HTR-8/SVneo (cell line): ENCODE data around the gene CASD1.
A peak's percentile ranks its signal among the peaks of the same experiment; 100 is the strongest.

Experiments
- DNase-seq: peaks from one replicate; pipeline ENCODE4 v3.0.0; 2011; ENCODE audit warnings: low spot score, mixed read lengths; ENCODE audit not compliant: insufficient read length
- FAIRE-seq: peaks from 2 replicates; lab custom pipeline; 2011; peaks lifted over from hg19 to GRCh38; lab: Jason Lieb, UNC

CASD1 gene

GRCh38 chr7:94577357-94577756 lies 67.7 kb downstream of the CASD1 start:
- FAIRE-seq, result no peak
- DNase-seq, result no peak

- no peak for DNase-seq
- FAIRE-seq, result no peak
Measured at GRCh38 chr7:94578614-94579013, 69.0 kb downstream of the CASD1 start.

- no peak for DNase-seq
- FAIRE-seq, result no peak
Measured at GRCh38 chr7:94579470-94579869, 69.9 kb downstream of the CASD1 start.

GRCh38 chr7:94580601-94581000 lies 71.0 kb downstream of the CASD1 start:
- FAIRE-seq, result no peak
- DNase-seq, result peak; percentile 1

- DNase-seq (no peak), FAIRE-seq (no peak)
Measured at GRCh38 chr7:94584113-94584512, 74.5 kb downstream of the CASD1 start.

GRCh38 chr7:94588075-94588474 lies 78.5 kb downstream of the CASD1 start:
- FAIRE-seq (no peak), DNase-seq (no peak)

GRCh38 chr7:94590526-94591162 lies 81.0 kb downstream of the CASD1 start:
- FAIRE-seq (no peak), DNase-seq (no peak)

- no peak for FAIRE-seq
- no peak for DNase-seq
Measured at GRCh38 chr7:94591176-94591575, 81.6 kb downstream of the CASD1 start.

- no peak for FAIRE-seq
Measured at GRCh38 chr7:94594882-94595281, 85.3 kb downstream of the CASD1 start.

GRCh38 chr7:94595717-94596116 lies 86.1 kb downstream of the CASD1 start:
- DNase-seq (no peak), FAIRE-seq (no peak)

More at GRCh38 chr7:94594882-94595281, 85.3 kb downstream of the CASD1 start:
- no peak for DNase-seq

- DNase-seq (no peak), FAIRE-seq (no peak)
Measured at GRCh38 chr7:94600267-94600666, 90.7 kb downstream of the CASD1 start.

GRCh38 chr7:94602181-94602580 lies 92.6 kb downstream of the CASD1 start:
- DNase-seq (no peak), FAIRE-seq (no peak)

- FAIRE-seq (no peak), DNase-seq (no peak)
Measured at GRCh38 chr7:94605031-94605430, 95.4 kb downstream of the CASD1 start.
